GM21447 (cell line): Measurements from ENCODE around the gene XPNPEP1.

ENCODE experiments used
- ATAC-seq: cut with Tn5 transposase; IDR thresholded peaks from one replicate; pipeline ENCODE4 v1.9.1; 2021; ENCODE audit not compliant: unreplicated experiment

XPNPEP1 gene

DNA sequence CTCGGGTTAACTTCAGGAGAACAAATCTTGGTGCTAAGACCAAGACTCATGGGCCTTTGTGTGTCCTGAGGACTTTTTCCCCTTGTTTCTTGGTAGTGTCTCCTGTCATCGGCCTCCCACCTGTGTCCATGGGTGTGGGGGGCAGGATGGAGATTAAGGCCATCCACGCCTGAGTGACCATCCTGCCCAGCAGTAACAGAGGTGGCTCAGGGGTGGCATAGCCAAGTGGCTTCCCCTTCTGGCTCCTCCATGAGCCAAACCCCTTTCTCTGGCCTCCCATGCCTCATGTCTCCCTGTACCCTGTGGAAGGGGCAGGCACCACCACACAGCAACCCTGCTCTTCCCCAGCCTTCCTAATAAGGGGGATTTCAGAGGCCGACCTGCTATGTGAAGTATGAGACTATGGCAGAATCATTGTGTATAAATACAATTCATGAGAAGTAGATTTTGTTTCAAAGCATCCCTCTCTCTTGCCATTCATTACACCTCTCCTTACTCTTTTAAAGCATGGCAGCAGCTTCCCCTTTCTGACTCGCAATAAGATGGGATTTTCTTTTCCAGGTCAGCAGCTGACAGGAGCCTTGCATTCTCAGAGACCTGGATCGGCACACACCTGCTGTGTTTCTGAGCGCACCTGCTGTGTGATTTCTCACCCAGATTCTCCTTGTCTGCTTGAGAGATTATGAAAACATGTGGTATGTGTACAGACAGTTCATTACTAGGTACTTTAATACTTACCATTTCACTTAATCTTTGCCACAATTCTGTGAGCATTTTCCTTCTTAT is 102.5 kb downstream of the XPNPEP1 start:
- no peak for ATAC-seq

- no peak for ATAC-seq
These were observed 103.5 kb downstream of the XPNPEP1 start for GRCh38 chr10:109819807-109820206.
